AG10803 (cell line): ENCODE data around the gene NPBWR2.
A peak's percentile ranks its signal among the peaks of the same experiment; 100 is the strongest.
"Not testable (repeated sequence)": the region's sequence is repeated elsewhere in the genome, so short reads cannot be mapped to it uniquely, and the experiment has no call there.

Experiments
- DNase-seq: peaks from one replicate; pipeline ENCODE4 v3.0.0; 2010; ENCODE audit warnings: low read depth
- H3K4me3 ChIP-seq: 2 replicates; pipeline ENCODE4 v1.5.1; 2011; ENCODE audit warnings: mild to moderate bottlenecking, low read length, control low read depth
- CTCF ChIP-seq: conservative IDR thresholded peaks from 2 replicates; pipeline ENCODE4 v1.5.1; 2011; ENCODE audit warnings: mild to moderate bottlenecking, low read length, control low read depth, inconsistent platforms

NPBWR2 gene

GRCh38 chr20:64091340-64091739 is 16.0 kb downstream of the NPBWR2 start:
- no peak for TF ChIP-seq CTCF
- no peak for DNase-seq
- no peak overlapping the region for H3K4me3 ChIP-seq

- TF ChIP-seq CTCF, result no peak
- no peak overlapping the region for H3K4me3 ChIP-seq
- DNase-seq, result no peak
These were observed 17.2 kb downstream of the NPBWR2 start for GRCh38 chr20:64090165-64090564.

DNA sequence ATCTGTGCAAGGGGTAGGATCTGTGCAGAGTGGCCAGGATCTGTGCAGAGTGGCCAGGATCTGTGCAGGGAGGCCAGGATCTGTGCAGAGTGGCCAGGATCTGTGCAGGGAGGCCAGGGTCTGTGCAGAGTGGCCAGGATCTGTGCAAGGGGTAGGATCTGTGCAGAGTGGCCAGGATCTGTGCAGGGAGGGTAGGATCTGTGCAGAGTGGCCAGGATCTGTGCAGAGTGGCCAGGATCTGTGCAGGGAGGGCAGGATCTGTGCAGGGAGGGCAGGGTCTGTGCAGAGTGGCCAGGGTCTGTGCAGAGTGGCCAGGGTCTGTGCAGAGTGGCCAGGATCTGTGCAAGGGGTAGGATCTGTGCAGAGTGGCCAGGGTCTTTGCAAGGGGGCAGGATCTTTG is 18.8 kb downstream of the NPBWR2 start:
- H3K4me3 ChIP-seq, DNase-seq: not testable (repeated sequence)

- H3K4me3 ChIP-seq, DNase-seq: not testable (repeated sequence)
These were observed 20.0 kb downstream of the NPBWR2 start for GRCh38 chr20:64087226-64087825.

DNA sequence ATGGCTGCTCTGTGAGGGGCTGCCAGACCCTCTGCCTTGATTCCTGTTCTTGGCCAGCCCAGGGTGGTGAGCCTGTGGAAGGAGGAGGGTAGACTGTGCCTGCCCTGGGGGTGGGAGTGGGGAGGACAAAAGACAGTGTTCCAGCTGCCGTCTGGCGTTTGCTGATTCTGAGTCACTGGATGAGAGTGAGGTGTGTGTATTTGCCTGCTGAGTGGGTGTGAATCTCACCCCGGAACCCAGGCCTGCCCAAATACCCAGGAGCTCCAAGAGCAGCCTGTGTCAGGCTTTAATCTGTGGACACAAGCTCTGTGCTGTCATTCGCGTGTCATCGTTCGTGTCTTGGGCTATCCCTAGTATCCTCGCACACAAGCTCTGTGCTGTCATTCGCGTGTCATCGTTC is 20.6 kb downstream of the NPBWR2 start:
- H3K4me3 ChIP-seq, result no peak overlapping the region
- no peak for TF ChIP-seq CTCF
- DNase-seq, result no peak

DNA sequence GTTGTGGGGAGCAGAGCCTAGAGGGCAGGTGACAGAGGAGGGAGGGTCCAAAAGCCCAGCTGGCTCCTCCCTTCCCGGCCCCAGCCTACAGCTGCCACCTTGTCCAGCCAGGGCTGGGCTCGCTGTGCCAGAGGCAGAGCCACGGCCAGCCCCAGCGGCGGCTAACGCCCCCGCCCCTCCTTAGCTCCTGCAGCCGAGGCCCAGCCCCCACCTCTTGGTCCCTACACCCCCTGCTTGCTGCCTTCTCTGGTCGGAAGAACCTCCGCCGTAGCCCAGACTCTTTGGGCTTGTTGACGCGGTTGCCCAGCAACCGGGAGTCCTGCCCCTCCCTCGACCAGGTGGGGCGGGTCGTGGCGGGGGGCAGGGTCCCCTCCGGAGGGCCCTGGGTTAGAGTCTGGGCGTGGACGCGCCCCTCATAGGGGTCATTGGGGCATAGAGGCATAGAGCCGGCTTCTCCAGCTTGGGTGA is 22.6 kb downstream of the NPBWR2 start:
- H3K4me3 ChIP-seq, result no peak overlapping the region
- no peak for TF ChIP-seq CTCF
- DNase-seq, result no peak

GRCh38 chr20:64083804-64084684 is 23.3 kb downstream of the NPBWR2 start, which contains the start of gene LKAAEAR1:
LKAAEAR1 (minus strand) TSS chr20:64084398; CDS start chr20:64084219, 179 bp downstream.
- no peak for DNase-seq
- no peak for TF ChIP-seq CTCF
- peak within 1 kb of the TSS; percentile 34 for H3K4me3 ChIP-seq

DNA sequence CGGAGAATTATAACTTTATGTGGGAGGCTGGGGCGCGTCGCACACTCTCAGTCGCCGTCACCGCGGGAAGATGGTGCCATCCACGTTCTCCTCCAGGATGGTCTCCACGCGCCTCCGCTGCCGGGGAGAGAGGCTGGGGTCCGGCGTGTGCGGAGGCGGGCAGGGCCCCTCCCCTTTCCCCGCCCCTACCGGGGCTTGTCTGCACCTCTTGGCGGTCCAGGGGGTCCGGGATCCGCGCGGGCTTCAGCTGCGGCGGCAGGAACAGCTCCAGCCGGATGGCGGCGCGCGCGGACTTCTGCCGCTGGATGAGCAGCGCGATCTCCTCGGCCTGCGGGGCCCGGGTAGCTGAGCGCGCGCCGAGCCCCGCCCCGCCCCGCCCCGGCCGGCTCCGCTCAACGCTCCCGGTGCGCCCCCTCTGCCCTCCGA is 24.0 kb downstream of the NPBWR2 start:
- peak; percentile 36 for TF ChIP-seq CTCF
- H3K4me3 ChIP-seq, result peak overlapping the region; percentile 34
- peak; percentile 59 for DNase-seq
